Small intestine (tissue), 7 donors: Measurements from ENCODE around the gene DIO3. TPM values are rescaled to one million over a fixed set of nuclear protein-coding genes. Genes with fewer than 3 reads are reported as not detected.

ENCODE experiments used
- DNase-seq, 2 donors: peaks; one replicate each; pipeline versions ENCODE4 v3.0.0 to v3.0.0-alpha.2; 2013
- FAIRE-seq: peaks from 2 replicates; lab custom pipeline; 2012; peaks lifted over from hg19 to GRCh38; lab: Jason Lieb, UNC
- H3K27ac ChIP-seq, 3 donors: one replicate each; pipeline ENCODE4 v1.5.1; 2013; ENCODE audit warnings: low read length in 2 of 3, mild to moderate bottlenecking in 2 of 3, control low read depth in 1 of 3, inconsistent platforms in 1 of 3, low read depth in 1 of 3, moderate library complexity in 1 of 3
- H3K27me3 ChIP-seq, 3 donors: one replicate each; pipeline ENCODE4 v1.6.1; 2013; ENCODE audit warnings: low read length in 3 of 3, inconsistent platforms in 1 of 3; ENCODE audit not compliant: control insufficient read depth in 3 of 3, insufficient read depth in 3 of 3
- H3K36me3 ChIP-seq, 3 donors: one replicate each; pipeline ENCODE4 v1.6.1; 2013; ENCODE audit warnings: low read length in 3 of 3, inconsistent platforms in 1 of 3, low read depth in 1 of 3, mild to moderate bottlenecking in 1 of 3, moderate library complexity in 1 of 3; ENCODE audit not compliant: control insufficient read depth in 3 of 3, insufficient read depth in 2 of 3
- H3K4me1 ChIP-seq, 3 donors: one replicate each; pipeline ENCODE4 v1.6.1; 2013; ENCODE audit warnings: low read length in 2 of 3, inconsistent platforms in 1 of 3, low read depth in 1 of 3, mild to moderate bottlenecking in 1 of 3, moderate library complexity in 1 of 3; ENCODE audit not compliant: control insufficient read depth in 3 of 3, insufficient read depth in 2 of 3
- H3K4me3 ChIP-seq, 3 donors: one replicate each; pipeline ENCODE4 v1.5.1; 2013; ENCODE audit warnings: low read length in 3 of 3, control low read depth in 1 of 3, inconsistent platforms in 1 of 3, low read depth in 1 of 3, mild to moderate bottlenecking in 1 of 3, moderate library complexity in 1 of 3
- H3K9me3 ChIP-seq, 2 donors: one replicate each; pipeline ENCODE4 v1.6.1; 2013; ENCODE audit warnings: low read depth in 1 of 2, low read length in 1 of 2; ENCODE audit not compliant: control insufficient read depth in 2 of 2, insufficient read depth in 1 of 2
- WGBS, 3 donors: extraction: QIAGEN DNeasy Blood & Tissue Kit; methylation state at CpG; one replicate each; pipeline ENCODE4 v1.1.7; 2013; 5-methylcytosine and 5-hydroxymethylcytosine counted together
- polyA plus RNA-seq, 4 donors: library from polyadenylated mRNA; stranded (reverse) in 3 of 4; unstranded in 1 of 4; fragments of 200-250 nt in 3 of 4; fragments of 120-200 nt in 1 of 4; gene quantifications; one replicate each; pipeline versions ENCODE4 v1.2.1 to v1.2.3, GENCODE V29; 2013
- donor health status: healthy with polysubstance abuse.
- donor health status: control.
- donor health status: control.
- donor health status: Bipolar disorder and iron deficiency.
- donor health status: healthy.

The DIO3 gene
- polyA plus RNA-seq, 4 donors, result 2.0 to 16.6 TPM; not detected in 2

- Histone ChIP-seq H3K9me3 (peaks cover 0 to 7% of the 10 kb centered on the region in 2 donors), H3K4me1 (no peaks in the 10 kb centered on the region), H3K4me3 (no peak overlapping the region), H3K27me3 (no peaks in the 10 kb centered on the region), H3K36me3 (no peaks in the 10 kb centered on the region), H3K27ac (no peak overlapping the region)
- 78 to 83% (median 80%) methylated on average over 30 of the region's 30 CpGs for WGBS, 3 donors
- FAIRE-seq (no peak), DNase-seq (no peak)
Measured at GRCh38 chr14:101520621-101521472, 40.4 kb upstream of the DIO3 start.

DNA sequence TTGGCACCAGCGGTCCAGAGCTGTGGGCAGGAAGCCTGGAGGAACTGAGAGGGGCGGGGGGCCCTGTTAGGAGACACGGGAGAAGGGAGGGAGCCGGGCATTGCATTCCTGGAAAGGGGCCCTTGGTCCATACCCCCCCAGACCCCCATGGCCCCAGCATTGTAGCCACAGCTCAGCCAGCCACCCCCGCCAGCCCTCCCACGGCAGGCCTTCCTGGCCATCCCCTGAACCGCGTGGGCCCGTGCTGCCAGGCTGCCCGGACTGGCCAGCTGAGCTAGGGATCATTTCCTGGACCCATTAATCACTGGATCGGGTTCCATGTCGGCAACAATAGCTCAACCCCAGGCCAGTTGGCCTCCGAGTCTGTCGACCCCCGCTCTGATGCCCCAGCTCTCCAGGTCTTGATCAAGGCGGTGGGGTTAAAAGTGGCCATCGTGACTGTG is 39.8 kb upstream of the DIO3 start:
- Histone ChIP-seq H3K36me3 (no peaks in the 10 kb centered on the region), H3K9me3 (peaks cover 0 to under 1% of the 10 kb centered on the region in 2 donors), H3K4me1 (no peaks in the 10 kb centered on the region), H3K27ac (no peak overlapping the region), H3K4me3 (no peak overlapping the region), H3K27me3 (no peaks in the 10 kb centered on the region)
- 79 to 84% (median 82%) methylated on average over 16 to 17 of the region's 17 CpGs for WGBS, 3 donors
- DNase-seq, result no peak
- FAIRE-seq, result no peak

GRCh38 chr14:101521978-101522377 is 39.3 kb upstream of the DIO3 start:
- Histone ChIP-seq H3K4me3 (no peak overlapping the region), H3K4me1 (no peaks in the 10 kb centered on the region), H3K27ac (no peak overlapping the region), H3K27me3 (no peaks in the 10 kb centered on the region), H3K36me3 (no peaks in the 10 kb centered on the region), H3K9me3 (no peaks in the 10 kb centered on the region)
- 83 to 88% (median 86%) methylated on average over 8 of the region's 8 CpGs for WGBS, 3 donors
- FAIRE-seq, result no peak
- DNase-seq, result no peak

DNA sequence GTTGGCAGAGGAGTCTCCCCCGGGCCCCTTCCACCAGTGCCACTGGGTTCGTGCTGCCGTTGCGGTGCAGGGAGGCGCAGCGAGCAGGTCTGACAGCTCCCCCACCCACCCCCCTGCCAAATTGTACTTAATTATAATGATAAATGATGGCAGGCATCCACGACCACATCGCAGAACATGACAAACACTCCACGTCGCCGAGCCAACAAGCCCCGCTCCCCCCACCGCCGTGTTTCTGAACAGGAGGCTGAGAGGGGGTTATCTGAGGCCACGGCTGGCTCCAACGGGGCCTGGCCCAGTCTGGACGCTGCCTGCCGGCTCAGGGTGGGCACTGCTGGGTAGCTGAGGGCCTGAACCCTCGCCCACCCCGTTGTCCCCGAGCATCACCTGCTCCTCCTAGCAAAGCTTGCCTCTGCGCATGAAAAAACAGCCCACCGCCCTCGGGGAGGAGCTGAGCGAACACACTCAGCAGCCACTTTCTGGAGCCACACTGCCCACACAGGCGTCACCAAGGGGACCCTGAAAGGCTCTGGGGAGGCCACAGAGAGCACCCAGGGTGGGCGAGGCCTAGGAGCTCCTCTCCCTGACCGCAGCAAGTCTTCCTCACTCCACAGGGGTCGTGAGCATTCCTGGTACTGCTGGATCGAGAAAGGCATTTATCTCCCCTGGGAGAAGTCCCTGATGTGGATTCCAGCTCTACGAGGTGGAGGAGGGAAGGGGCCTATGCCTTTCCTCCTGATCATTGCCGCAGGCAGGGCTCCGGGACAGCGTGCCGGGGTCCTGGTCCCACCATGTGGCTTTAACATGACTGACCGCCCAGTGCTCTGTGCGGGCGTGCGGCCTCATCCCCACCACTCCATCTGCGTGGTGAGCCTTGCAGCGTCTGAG is 35.4 kb upstream of the DIO3 start:
- FAIRE-seq, result no peak
- WGBS, 3 donors, result 74 to 78% (median 75%) methylated on average over 36 to 41 of the region's 41 CpGs

GRCh38 chr14:101527987-101528386 is 33.3 kb upstream of the DIO3 start:
- WGBS, 3 donors, result 68 to 87% (median 80%) methylated on average over 11 of the region's 11 CpGs
- DNase-seq, result no peak
- Histone ChIP-seq H3K4me3 (no peak overlapping the region), H3K4me1 (no peaks in the 10 kb centered on the region), H3K36me3 (no peaks in the 10 kb centered on the region), H3K9me3 (no peaks in the 10 kb centered on the region), H3K27me3 (no peaks in the 10 kb centered on the region), H3K27ac (no peak overlapping the region)
- no peak for FAIRE-seq

More for the DNA sequence above, 35.4 kb upstream of the DIO3 start:
- Histone ChIP-seq H3K4me1 (no peaks in the 10 kb centered on the region), H3K9me3 (no peaks in the 10 kb centered on the region), H3K36me3 (no peaks in the 10 kb centered on the region), H3K27me3 (no peaks in the 10 kb centered on the region), H3K4me3 (no peak overlapping the region), H3K27ac (no peak overlapping the region)
- DNase-seq, result no peak

- Histone ChIP-seq H3K36me3 (no peaks in the 10 kb centered on the region), H3K27me3 (no peaks in the 10 kb centered on the region), H3K9me3 (no peaks in the 10 kb centered on the region), H3K4me1 (no peaks in the 10 kb centered on the region), H3K4me3 (no peak overlapping the region), H3K27ac (no peak overlapping the region)
- no peak for DNase-seq
- 50 to 64% (median 60%) methylated on average over 6 to 13 of the region's 13 CpGs for WGBS, 3 donors
- no peak for FAIRE-seq
Measured at GRCh38 chr14:101529079-101529478, 32.2 kb upstream of the DIO3 start.

- Histone ChIP-seq H3K27me3 (no peaks in the 10 kb centered on the region), H3K4me3 (no peak overlapping the region), H3K9me3 (no peaks in the 10 kb centered on the region), H3K27ac (no peak overlapping the region), H3K36me3 (no peaks in the 10 kb centered on the region), H3K4me1 (peaks cover 0 to 8% (median 0%) of the 10 kb centered on the region in 3 donors)
- DNase-seq, result no peak
- WGBS, 3 donors, result 80 to 87% (median 82%) methylated on average over 4 of the region's 4 CpGs
- no peak for FAIRE-seq
Measured at GRCh38 chr14:101534198-101534597, 27.1 kb upstream of the DIO3 start.

DNA sequence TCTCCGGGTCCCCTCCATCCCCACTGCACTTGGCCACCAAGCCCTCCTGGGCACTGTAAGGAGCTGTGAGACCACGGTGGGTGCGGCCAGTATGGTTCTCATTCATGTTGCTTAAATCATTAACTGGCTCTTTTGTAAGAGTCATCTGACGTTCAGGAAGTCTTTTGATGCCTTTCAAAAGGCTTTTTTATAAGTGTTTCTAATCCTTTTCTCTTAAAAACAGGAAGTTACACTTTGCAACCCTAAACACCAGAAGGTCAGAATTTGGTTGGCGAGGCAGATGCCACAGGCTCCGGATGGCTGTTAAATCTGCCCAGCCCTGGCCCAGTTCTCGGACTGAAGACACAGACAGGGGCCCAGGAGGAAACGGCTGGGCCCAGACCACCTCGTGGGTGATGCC is 26.1 kb upstream of the DIO3 start:
- peaks cover 0 to 8% (median 0%) of the 10 kb centered on the region in 3 donors for H3K4me1 ChIP-seq
- peak in 1 of 2 donors; percentile 80 for DNase-seq

More for the DNA sequence above, 26.1 kb upstream of the DIO3 start:
- H3K9me3 ChIP-seq, result no peaks in the 10 kb centered on the region
- H3K27ac ChIP-seq, result peak overlapping the region in 1 of 3 donors; percentile 52
- no peak for FAIRE-seq
- H3K36me3 ChIP-seq, result no peaks in the 10 kb centered on the region
- WGBS, 3 donors, result 37 to 44% (median 38%) methylated on average over 8 to 9 of the region's 9 CpGs
- no peaks in the 10 kb centered on the region for H3K27me3 ChIP-seq
- H3K4me3 ChIP-seq, result no peak overlapping the region
